GM13976 (cell line): ENCODE measurements around the gene ARPC4.

Source experiments
- DNase-seq: peaks from one replicate; pipeline ENCODE4 v3.0.0; 2012; ENCODE audit warnings: low spot score
- in situ Hi-C: fragments of 300-500 bp; cut with MboI; formaldehyde crosslinking; loops from one replicate; pipeline ENCODE4 v1.12.0; 2022; ENCODE audit warnings: low sequenced_read_pairs, mixed read lengths, inconsistent platforms; ENCODE audit not compliant: unreplicated experiment
- TF ChIP-seq, protein P1 (sequence below): IDR thresholded peaks from 2 replicates; pipeline ENCODE4 v1.5.1; 2012; ENCODE audit warnings: borderline replicate concordance, mild to moderate bottlenecking; ENCODE audit not compliant: insufficient read depth; ENCODE audit errors: extremely low read depth, missing control alignments, control extremely low read depth

Gene ARPC4

DNA sequence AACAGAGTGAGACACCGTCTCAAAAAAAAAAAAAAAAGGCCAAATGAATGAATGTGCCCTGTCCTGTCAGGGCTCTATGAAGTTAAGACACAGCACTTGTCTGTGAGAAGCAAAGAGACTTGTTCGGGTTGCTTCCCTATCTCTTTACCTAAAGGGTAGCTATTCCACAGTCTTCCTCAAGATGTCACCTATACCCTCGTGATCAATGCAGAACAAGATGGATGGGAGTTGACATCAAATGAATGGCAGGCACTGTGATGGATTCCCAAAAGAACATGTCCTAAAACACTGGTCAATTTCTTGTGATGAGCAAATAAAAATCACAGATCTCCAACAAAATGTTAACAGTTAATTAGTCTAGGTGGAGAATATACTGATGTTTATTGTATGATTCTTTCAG, 10.1 kb upstream of the ARPC4 start:
- in situ Hi-C loops, result no loop called here
- no peak for DNase-seq

DNA sequence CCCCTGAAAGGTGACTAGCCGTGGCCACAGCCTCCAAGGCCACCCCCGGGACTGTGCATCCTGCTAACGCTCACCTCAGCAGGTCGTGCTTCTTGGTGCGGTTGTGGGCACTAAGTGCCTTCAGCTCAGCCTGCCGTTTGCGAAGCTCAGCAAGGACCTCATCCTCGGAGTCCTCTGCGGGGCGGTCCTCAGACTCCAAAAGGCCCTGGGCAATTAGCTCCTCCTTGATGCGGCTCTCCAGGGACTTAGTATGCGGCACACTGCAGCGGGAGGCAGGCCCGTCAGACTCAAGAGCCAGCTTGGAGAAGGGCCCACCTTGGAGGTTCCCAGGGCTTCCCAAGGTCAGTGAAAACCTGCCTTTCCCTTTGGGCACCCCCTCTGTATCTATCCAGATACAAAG, 8.9 kb upstream of the ARPC4 start:
- no peak for DNase-seq
- TF ChIP-seq, protein P1, sequence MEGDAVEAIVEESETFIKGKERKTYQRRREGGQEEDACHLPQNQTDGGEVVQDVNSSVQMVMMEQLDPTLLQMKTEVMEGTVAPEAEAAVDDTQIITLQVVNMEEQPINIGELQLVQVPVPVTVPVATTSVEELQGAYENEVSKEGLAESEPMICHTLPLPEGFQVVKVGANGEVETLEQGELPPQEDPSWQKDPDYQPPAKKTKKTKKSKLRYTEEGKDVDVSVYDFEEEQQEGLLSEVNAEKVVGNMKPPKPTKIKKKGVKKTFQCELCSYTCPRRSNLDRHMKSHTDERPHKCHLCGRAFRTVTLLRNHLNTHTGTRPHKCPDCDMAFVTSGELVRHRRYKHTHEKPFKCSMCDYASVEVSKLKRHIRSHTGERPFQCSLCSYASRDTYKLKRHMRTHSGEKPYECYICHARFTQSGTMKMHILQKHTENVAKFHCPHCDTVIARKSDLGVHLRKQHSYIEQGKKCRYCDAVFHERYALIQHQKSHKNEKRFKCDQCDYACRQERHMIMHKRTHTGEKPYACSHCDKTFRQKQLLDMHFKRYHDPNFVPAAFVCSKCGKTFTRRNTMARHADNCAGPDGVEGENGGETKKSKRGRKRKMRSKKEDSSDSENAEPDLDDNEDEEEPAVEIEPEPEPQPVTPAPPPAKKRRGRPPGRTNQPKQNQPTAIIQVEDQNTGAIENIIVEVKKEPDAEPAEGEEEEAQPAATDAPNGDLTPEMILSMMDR, result no peak
- in situ Hi-C loops, result no loop called here

More for the DNA sequence above, 10.1 kb upstream of the ARPC4 start:
- TF ChIP-seq, protein P1, result peak; percentile 20

GRCh38 chr3:9784965-9785364, 7.9 kb upstream of the ARPC4 start:
- TF ChIP-seq, protein P1, result no peak
- in situ Hi-C loops, result no loop called here
- no peak for DNase-seq

GRCh38 chr3:9785602-9786001, 7.3 kb upstream of the ARPC4 start:
- no peak for DNase-seq
- in situ Hi-C loops, result no loop called here
- TF ChIP-seq, protein P1, result no peak

- DNase-seq, result no peak
- TF ChIP-seq, protein P1, result no peak
- in situ Hi-C loops, result no loop called here
Observed at GRCh38 chr3:9786209-9786739, 6.6 kb upstream of the ARPC4 start.

DNA sequence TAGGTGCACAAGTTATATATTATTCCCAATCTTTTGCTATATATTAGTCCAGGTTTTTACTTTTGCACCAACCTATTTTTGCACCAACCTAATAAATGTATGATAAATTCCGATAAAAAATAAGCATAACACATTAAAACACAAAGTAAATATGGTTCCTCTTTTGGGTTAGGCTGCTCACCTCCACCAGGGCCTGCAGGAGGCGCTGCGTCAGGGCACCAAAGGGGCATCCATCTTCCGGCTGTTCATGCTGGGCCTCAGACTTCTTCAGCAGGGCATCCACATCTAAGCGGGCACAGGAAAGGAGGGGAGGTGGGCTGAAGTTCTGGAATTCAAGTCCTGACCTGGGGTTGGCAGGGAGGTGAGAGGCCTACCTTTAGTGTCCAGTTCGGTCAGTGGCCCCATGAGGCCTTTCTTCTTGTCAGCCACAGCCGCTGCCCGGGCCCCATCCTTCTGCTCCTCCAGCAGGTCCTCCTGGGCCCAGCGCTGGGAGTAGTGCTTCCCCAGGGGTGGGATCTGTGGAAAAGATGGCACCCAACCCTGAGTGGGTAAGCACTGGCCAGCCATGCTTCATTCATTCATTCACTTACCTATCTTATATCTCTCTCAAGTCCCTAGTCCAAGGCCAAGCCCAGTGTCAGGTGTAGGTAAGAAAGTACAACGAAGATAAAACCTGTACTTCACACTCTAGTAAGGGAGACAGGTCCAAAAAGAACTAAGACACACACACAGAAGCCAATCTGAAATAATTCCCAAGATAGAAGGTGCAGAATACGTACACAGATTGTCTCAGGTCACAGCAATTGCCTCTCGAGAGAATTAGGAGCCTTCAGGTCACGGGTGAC, 5.8 kb upstream of the ARPC4 start:
- no peak for DNase-seq
- in situ Hi-C loops, result no loop called here
- TF ChIP-seq, protein P1, result no peak
